Measurements from ENCODE around the gene VDAC1.

Gene VDAC1

GRCh38 chr5:134018154-134018985, 13.6 kb upstream of the VDAC1 start:
- no peak for DNase-seq
- no peak overlapping the region for H3K18ac ChIP-seq (ENCODE audit: low read depth in 1 of 2, low read length in 2 of 2)
- no peak overlapping the region for H4K91ac ChIP-seq (ENCODE audit: low read length)
- H3K9ac ChIP-seq (ENCODE audit: low read length), result no peak overlapping the region
- no peak overlapping the region for H3K14ac ChIP-seq (ENCODE audit: low read length in 2 of 2)
- no peaks in the 10 kb centered on the region for H3K4me1 ChIP-seq (ENCODE audit: control insufficient read depth, insufficient read depth, low read depth, low read length)
- WGBS, result 89% methylated on average over 8 of the region's 9 CpGs
- H3K9me3 ChIP-seq (ENCODE audit: control insufficient read depth, low read length), result no peaks in the 10 kb centered on the region
- H4K8ac ChIP-seq (ENCODE audit: low read length), result no peak overlapping the region
- no peak overlapping the region for H3K4me2 ChIP-seq (ENCODE audit: low read length, poor library complexity, severe bottlenecking)
- peaks cover 0 to 20% of the 10 kb centered on the region in 2 experiments for H3K27me3 ChIP-seq (ENCODE audit: control insufficient read depth in 1 of 2, insufficient read depth in 1 of 2, low read length in 2 of 2)
- H2BK120ac ChIP-seq (ENCODE audit: low read depth, low read length), result no peak overlapping the region
- no peak overlapping the region for H3K4me3 ChIP-seq (ENCODE audit: insufficient read depth in 1 of 2, low read depth in 1 of 2, low read length in 2 of 2)
- no peaks in the 10 kb centered on the region for H3K36me3 ChIP-seq (ENCODE audit: control insufficient read depth in 1 of 2, insufficient read depth in 2 of 2, low read depth in 1 of 2, low read length in 2 of 2)
- H2BK12ac ChIP-seq (ENCODE audit: low read length in 2 of 2), result no peak overlapping the region
- H2AK5ac ChIP-seq (ENCODE audit: low read length, severe bottlenecking), result no peak overlapping the region
- H2BK5ac ChIP-seq (ENCODE audit: low read depth, low read length, poor library complexity, severe bottlenecking), result no peak overlapping the region
- H2BK15ac ChIP-seq (ENCODE audit: low read depth, poor library complexity, severe bottlenecking), result no peak overlapping the region
- H3K79me1 ChIP-seq (replicated peaks; ENCODE audit: low read length, poor library complexity, severe bottlenecking), result no peaks in the 10 kb centered on the region
- no peak overlapping the region for H3K27ac ChIP-seq (ENCODE audit: low read length, poor library complexity, severe bottlenecking)
- no peak overlapping the region for H2AFZ ChIP-seq (ENCODE audit: low read depth, low read length)
- no peak overlapping the region for H3K23ac ChIP-seq (ENCODE audit: low read length in 2 of 2)
- no peak overlapping the region for H3K4ac ChIP-seq (ENCODE audit: low read depth in 1 of 2, low read length in 2 of 2)

DNA sequence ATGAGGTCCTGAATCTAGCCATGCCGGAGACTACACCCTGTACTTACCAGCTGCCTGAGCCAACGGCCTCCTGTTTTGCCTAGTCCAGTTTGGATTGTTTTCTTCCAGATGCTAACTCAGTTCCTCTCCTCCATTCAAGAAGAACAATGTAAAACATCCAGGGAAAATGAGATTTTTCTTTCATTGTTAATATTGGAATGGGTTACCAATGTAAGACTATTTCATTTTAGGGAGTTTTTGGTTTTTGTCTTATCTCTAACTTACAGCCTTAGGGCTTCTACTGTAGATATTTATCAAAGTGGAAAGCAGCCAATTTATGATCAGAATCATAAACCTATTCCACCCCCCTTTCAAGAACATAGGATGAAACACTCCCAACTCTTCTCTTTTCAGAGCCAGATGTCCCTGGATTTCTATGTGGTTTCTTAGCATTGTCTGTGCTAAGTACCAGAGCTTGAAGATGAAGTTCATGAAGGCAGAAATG, 3.5 kb upstream of the VDAC1 start:
- Histone ChIP-seq H2BK12ac (ENCODE audit: low read length in 2 of 2) (no peak overlapping the region), H2BK5ac (ENCODE audit: low read depth, low read length, poor library complexity, severe bottlenecking) (no peak overlapping the region), H3K27ac (ENCODE audit: low read length, poor library complexity, severe bottlenecking) (no peak overlapping the region), H3K4me2 (ENCODE audit: low read length, poor library complexity, severe bottlenecking) (no peak overlapping the region), H3K4me1 (ENCODE audit: control insufficient read depth, insufficient read depth, low read depth, low read length) (peaks cover 11% of the 10 kb centered on the region), H2BK120ac (ENCODE audit: low read depth, low read length) (no peak overlapping the region), H2BK15ac (ENCODE audit: low read depth, poor library complexity, severe bottlenecking) (no peak overlapping the region), H3K4me3 (ENCODE audit: insufficient read depth in 1 of 2, low read depth in 1 of 2, low read length in 2 of 2) (no peak overlapping the region), H3K9ac (ENCODE audit: low read length) (no peak overlapping the region), H4K8ac (ENCODE audit: low read length) (no peak overlapping the region), H2AFZ (ENCODE audit: low read depth, low read length) (no peak overlapping the region), H3K9me3 (ENCODE audit: control insufficient read depth, low read length) (no peaks in the 10 kb centered on the region), H4K91ac (ENCODE audit: low read length) (no peak overlapping the region), H3K79me1 (replicated peaks; ENCODE audit: low read length, poor library complexity, severe bottlenecking) (peaks cover 15% of the 10 kb centered on the region), H2AK5ac (ENCODE audit: low read length, severe bottlenecking) (no peak overlapping the region), H3K27me3 (ENCODE audit: control insufficient read depth in 1 of 2, insufficient read depth in 1 of 2, low read length in 2 of 2) (peaks cover 0 to 4% of the 10 kb centered on the region in 2 experiments), H3K4ac (ENCODE audit: low read depth in 1 of 2, low read length in 2 of 2) (no peak overlapping the region), H3K18ac (ENCODE audit: low read depth in 1 of 2, low read length in 2 of 2) (no peak overlapping the region), H3K14ac (ENCODE audit: low read length in 2 of 2) (no peak overlapping the region), H3K23ac (ENCODE audit: low read length in 2 of 2) (no peak overlapping the region), H3K36me3 (ENCODE audit: control insufficient read depth in 1 of 2, insufficient read depth in 2 of 2, low read depth in 1 of 2, low read length in 2 of 2) (no peaks in the 10 kb centered on the region)
- no peak for DNase-seq
- 100% methylated on average over 1 of the region's 2 CpGs for WGBS

GRCh38 chr5:134007581-134008265, 2.9 kb upstream of the VDAC1 start:
- no peak overlapping the region for H3K4me2 ChIP-seq (ENCODE audit: low read length, poor library complexity, severe bottlenecking)
- H4K91ac ChIP-seq (ENCODE audit: low read length), result no peak overlapping the region
- H2AFZ ChIP-seq (ENCODE audit: low read depth, low read length), result no peak overlapping the region
- no peak overlapping the region for H3K27ac ChIP-seq (ENCODE audit: low read length, poor library complexity, severe bottlenecking)
- no peak overlapping the region for H2BK12ac ChIP-seq (ENCODE audit: low read length in 2 of 2)
- H3K4me1 ChIP-seq (ENCODE audit: control insufficient read depth, insufficient read depth, low read depth, low read length), result peaks cover 15% of the 10 kb centered on the region
- H3K36me3 ChIP-seq (ENCODE audit: control insufficient read depth in 1 of 2, insufficient read depth in 2 of 2, low read depth in 1 of 2, low read length in 2 of 2), result peaks cover 0 to 3% of the 10 kb centered on the region in 2 experiments
- H3K4me3 ChIP-seq (ENCODE audit: insufficient read depth in 1 of 2, low read depth in 1 of 2, low read length in 2 of 2), result no peak overlapping the region
- no peak overlapping the region for H3K14ac ChIP-seq (ENCODE audit: low read length in 2 of 2)
- peaks cover 0 to 4% of the 10 kb centered on the region in 2 experiments for H3K27me3 ChIP-seq (ENCODE audit: control insufficient read depth in 1 of 2, insufficient read depth in 1 of 2, low read length in 2 of 2)
- no peak overlapping the region for H2BK120ac ChIP-seq (ENCODE audit: low read depth, low read length)
- no peak overlapping the region for H3K18ac ChIP-seq (ENCODE audit: low read depth in 1 of 2, low read length in 2 of 2)
- no peaks in the 10 kb centered on the region for H3K9me3 ChIP-seq (ENCODE audit: control insufficient read depth, low read length)
- H3K4ac ChIP-seq (ENCODE audit: low read depth in 1 of 2, low read length in 2 of 2), result no peak overlapping the region
- no peak overlapping the region for H4K8ac ChIP-seq (ENCODE audit: low read length)
- H2AK5ac ChIP-seq (ENCODE audit: low read length, severe bottlenecking), result no peak overlapping the region
- no peak overlapping the region for H2BK15ac ChIP-seq (ENCODE audit: low read depth, poor library complexity, severe bottlenecking)
- H3K23ac ChIP-seq (ENCODE audit: low read length in 2 of 2), result no peak overlapping the region
- WGBS, result 94% methylated on average over 13 of the region's 14 CpGs
- DNase-seq, result no peak
- H3K79me1 ChIP-seq (replicated peaks; ENCODE audit: low read length, poor library complexity, severe bottlenecking), result peaks cover 15% of the 10 kb centered on the region
- no peak overlapping the region for H3K9ac ChIP-seq (ENCODE audit: low read length)
- H2BK5ac ChIP-seq (ENCODE audit: low read depth, low read length, poor library complexity, severe bottlenecking), result no peak overlapping the region

DNA sequence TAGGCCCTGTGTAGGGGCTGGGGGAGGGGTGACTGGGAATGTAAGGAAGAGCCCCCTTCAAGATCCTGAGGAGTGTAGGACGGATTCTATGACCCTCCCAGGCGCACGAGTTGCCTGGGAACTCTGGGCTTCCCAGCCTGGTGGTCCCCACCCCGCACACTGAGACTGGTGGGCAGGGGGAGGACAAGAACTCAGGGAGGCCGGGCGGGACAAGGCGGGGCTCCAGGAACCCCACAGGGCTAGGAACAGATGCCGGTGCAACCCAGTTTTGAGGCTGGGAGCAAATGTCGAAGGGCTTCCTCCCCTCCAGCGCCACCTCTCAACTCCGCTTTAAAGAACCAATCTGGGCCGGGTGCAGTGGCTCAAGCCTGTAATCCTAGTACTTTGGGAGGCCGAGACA, 1.3 kb upstream of the VDAC1 start:
- 76% methylated on average over 13 of the region's 13 CpGs for WGBS
- Histone ChIP-seq H2BK12ac (ENCODE audit: low read length in 2 of 2) (peak overlapping the region in 1 of 2 experiments; percentile 87), H3K4me2 (ENCODE audit: low read length, poor library complexity, severe bottlenecking) (peak overlapping the region; percentile 84), H3K36me3 (ENCODE audit: control insufficient read depth in 1 of 2, insufficient read depth in 2 of 2, low read depth in 1 of 2, low read length in 2 of 2) (peaks cover 8 to 11% of the 10 kb centered on the region in 2 experiments), H3K23ac (ENCODE audit: low read length in 2 of 2) (peak overlapping the region in 1 of 2 experiments; percentile 59), H4K8ac (ENCODE audit: low read length) (peak overlapping the region; percentile 29), H3K79me1 (replicated peaks; ENCODE audit: low read length, poor library complexity, severe bottlenecking) (peaks cover 15% of the 10 kb centered on the region), H2BK5ac (ENCODE audit: low read depth, low read length, poor library complexity, severe bottlenecking) (peak overlapping the region; percentile 59), H4K91ac (ENCODE audit: low read length) (peak overlapping the region; percentile 5), H2AFZ (ENCODE audit: low read depth, low read length) (no peak overlapping the region), H2BK15ac (ENCODE audit: low read depth, poor library complexity, severe bottlenecking) (peak overlapping the region; percentile 30), H3K4ac (ENCODE audit: low read depth in 1 of 2, low read length in 2 of 2) (peak overlapping the region in 1 of 2 experiments; percentile 81), H3K27me3 (ENCODE audit: control insufficient read depth in 1 of 2, insufficient read depth in 1 of 2, low read length in 2 of 2) (no peaks in the 10 kb centered on the region), H3K18ac (ENCODE audit: low read depth in 1 of 2, low read length in 2 of 2) (peak overlapping the region; percentile 71 to 96), H3K4me3 (ENCODE audit: insufficient read depth in 1 of 2, low read depth in 1 of 2, low read length in 2 of 2) (peak overlapping the region; percentile 50 to 91), H3K27ac (ENCODE audit: low read length, poor library complexity, severe bottlenecking) (peak overlapping the region; percentile 84), H3K14ac (ENCODE audit: low read length in 2 of 2) (peak overlapping the region in 1 of 2 experiments; percentile 92), H3K9me3 (ENCODE audit: control insufficient read depth, low read length) (no peaks in the 10 kb centered on the region), H2AK5ac (ENCODE audit: low read length, severe bottlenecking) (peak overlapping the region; percentile 3), H3K9ac (ENCODE audit: low read length) (peak overlapping the region; percentile 99), H3K4me1 (ENCODE audit: control insufficient read depth, insufficient read depth, low read depth, low read length) (peaks cover 22% of the 10 kb centered on the region), H2BK120ac (ENCODE audit: low read depth, low read length) (no peak overlapping the region)
- DNase-seq, result no peak

All from mesenchymal stem cell (in vitro differentiated cells and primary cell).